H54 (cell line): ENCODE data around the gene TMEM222.

Experiments
- DNase-seq: peaks from one replicate; pipeline ENCODE4 v3.0.0; 2011; ENCODE audit warnings: low spot score, mixed read lengths; ENCODE audit not compliant: insufficient read length
- FAIRE-seq: peaks from 3 replicates; lab custom pipeline; 2011; peaks lifted over from hg19 to GRCh38; lab: Jason Lieb, UNC
- POLR2A ChIP-seq: IDR thresholded peaks from 2 replicates; pipeline ENCODE4 v1.6.1; 2011; ENCODE audit warnings: low read depth, mild to moderate bottlenecking, low read length

Gene TMEM222

DNA sequence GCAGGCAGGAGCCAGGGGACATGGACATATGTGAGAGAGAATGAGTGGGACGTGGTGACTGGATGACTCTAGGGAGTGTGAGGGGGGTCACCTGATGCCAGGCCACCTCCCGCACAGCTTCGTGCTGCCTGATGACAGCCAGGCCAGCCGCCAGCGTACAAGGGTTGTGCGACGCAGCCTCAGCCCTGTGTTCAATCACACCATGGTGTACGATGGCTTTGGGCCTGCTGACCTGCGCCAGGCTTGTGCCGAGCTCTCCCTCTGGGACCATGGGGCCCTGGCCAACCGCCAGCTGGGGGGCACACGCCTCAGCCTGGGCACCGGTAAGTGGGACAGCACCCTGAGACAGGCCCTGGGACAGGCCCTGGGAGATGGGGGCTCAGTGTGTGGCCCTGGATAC lies 31.2 kb downstream of the TMEM222 start:
- no peak for FAIRE-seq
- TF ChIP-seq POLR2A: no peak
- DNase-seq: no peak

DNA sequence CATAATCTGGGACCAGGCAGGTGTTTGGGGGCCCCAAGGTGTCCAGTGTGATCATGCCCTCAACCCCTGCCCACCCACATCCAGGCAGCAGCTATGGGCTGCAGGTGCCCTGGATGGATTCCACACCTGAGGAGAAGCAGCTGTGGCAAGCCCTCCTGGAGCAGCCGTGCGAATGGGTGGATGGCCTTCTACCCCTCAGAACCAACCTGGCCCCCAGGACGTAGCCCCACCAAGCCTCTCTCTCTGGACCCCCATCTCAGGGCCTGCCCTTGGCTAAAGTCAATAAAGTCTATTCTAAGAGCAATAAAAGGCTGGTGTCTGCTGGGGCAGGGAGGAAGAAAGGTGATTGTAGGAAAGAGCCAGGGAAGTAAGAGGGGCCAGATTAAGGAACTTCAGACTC lies 31.7 kb downstream of the TMEM222 start:
- FAIRE-seq (no peak), DNase-seq (no peak)
- no peak for TF ChIP-seq POLR2A

DNA sequence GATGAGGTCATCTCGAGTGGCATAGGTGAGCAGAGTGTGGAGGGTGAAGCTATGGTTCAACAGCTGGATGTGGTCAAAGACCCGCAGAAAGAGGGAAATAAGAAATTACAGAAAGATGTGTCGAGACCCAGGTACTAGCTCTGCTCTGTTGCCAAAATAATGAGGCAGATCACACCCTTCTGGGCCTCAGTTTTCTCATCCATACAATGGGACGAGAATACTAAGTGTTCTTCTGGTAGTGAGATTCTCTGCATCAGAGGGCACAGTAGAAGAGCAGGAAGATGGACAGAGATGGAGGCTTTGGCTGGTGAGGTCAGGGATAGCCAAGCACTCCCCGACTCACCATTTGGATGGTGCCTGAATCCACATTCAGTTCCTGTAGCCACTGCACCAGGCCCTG lies 33.7 kb downstream of the TMEM222 start:
- no peak for DNase-seq
- no peak for TF ChIP-seq POLR2A
- no peak for FAIRE-seq

DNA sequence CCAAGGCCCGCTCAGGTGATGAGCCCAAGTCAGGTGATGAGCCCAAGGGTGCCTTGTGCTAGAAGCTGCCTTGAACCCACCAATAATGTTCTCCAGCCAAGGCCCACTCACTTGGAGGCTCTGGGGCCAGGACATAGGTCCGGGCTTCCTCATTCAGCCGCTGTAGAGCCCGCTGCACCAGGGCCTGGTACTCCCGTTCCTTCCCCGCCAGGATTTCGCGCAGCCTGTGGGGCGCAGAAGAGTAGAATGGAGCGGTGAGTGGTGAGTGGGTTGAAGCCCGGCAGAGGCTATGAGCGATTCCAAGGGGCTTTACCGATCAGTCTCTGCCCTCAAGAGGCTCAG lies 34.3 kb downstream of the TMEM222 start:
- no peak for TF ChIP-seq POLR2A
- FAIRE-seq (no peak), DNase-seq (no peak)

DNA sequence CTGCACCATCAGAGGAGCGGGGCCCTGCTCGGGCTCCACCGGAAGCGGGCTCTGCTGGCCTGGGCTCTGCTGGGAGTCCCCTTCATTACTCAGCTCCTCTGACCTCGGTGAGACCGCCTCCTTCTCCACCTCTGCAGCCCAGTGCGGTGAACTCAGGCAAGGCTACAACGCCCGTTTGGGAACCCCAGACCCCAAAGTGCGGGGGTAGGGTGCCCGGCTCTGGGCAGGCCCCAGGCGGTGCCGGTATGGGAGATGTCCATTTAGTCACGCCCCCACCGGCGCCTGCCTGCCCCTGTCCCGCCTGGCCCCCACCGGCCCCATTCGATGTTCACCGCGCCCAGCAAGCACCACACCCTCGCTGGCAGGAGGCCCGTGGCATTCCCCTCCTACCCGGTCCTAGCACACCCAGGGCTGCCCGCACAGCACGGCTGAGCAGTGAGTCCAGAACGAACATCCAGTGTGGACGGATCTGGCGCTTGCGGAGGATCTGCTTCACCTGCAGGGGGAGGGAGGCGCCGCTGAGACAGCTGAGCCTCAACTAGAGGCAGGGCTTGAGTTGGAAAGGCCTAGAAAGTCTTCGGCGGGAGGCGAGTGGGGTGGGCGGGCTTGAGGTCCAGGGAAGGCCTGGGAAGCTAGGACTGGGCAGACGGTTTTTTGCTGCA lies 34.8 kb downstream of the TMEM222 start:
- DNase-seq: no peak
- no peak for TF ChIP-seq POLR2A
- FAIRE-seq: no peak

DNA sequence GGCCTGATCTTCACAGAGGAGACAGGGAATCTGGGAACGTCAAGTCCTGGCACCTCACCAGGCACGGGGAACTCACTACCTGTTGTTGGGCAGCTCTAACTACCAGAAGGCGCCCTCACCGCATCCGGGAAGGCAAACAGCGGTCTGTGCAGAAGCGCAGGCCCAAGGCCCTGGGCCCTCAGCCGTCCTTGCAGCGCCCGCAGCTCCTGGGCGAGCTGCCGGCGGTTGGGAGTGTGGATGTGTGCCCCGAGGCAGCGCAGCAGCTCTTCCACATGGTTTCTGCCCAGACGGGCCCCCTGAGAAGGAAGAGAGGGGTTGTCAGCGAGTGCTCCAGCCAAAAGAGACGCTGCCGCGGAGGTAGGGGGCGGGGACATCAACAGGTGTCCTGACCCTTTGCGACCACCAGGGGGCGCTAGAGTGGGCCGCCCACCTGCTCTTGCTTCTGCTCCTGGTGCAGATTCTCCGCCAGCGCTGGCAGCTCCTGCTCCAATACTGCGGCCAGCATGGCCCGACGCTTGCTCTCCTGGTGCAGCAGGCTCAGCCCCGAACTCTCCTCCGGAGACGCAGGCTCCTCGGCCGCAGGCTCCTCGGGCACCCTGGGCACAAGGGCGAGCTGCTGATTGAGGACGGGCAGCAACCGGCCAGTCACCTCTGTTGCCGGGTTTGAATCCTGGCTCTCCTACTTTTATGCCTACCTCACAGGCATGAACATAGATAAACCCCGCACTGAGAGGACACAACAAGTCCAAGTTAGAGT lies 35.5 kb downstream of the TMEM222 start:
- TF ChIP-seq POLR2A: no peak
- FAIRE-seq (no peak), DNase-seq (peak; percentile 68)

DNA sequence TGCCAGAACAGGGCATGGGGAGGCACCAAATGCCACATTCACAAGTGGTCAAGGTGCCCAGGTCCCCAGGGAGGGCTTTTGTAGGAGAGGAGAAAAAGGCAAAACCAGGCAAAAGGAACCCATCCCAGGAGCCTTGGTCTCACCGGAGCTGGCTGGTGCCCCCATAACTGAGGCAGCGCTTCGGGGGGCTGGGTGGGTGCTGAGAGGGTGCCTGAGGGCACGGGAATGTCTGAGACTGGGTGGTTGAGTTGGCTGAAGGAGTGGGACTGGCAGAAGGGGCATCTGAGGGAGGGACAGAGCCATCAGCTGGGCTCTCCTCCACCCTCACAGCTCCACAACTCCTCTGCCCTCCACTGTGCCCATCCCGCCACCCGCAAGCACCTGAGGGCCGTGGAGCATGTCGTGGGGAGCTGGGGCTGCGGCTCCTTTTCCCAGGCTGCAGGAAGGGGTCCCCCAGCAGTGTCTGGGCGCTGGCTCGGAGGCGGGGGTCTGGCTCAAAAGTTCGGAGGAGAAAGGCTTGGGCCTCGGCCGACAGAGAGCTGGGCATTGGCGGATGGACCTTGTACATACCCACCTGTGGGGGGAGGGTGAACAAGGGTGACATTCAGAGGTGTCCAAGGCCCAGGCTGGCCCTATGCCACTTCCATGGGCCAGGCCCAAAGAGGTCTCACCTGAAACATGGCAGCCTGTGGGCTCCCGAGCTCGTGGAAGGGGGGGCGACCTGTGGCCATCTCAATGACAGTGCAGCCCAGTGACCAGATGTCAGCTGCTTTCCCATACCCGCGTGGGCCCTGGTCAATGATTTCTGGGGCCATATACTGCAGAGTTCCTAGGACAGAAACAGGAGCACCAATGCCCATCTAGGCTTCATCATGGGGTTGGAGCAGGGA lies 36.3 kb downstream of the TMEM222 start:
- FAIRE-seq (no peak), DNase-seq (no peak)
- no peak for TF ChIP-seq POLR2A

DNA sequence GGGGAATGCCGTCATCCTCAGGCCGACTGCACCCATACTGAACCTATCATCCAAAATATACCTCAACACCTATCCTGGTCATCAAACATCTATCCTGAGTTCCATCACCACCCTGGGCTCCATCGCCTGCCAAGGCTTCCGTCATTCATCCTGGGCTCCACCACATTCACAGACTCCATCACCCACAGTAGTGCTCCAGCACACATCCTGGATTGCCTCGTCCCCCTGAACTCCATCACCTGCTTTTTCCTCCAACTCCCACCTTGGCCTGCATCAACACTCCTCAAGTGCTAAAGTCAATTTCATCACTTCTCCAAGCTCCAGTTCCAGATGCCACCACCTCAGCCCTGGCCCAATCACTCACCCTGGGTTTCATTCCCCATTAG lies 37.0 kb downstream of the TMEM222 start:
- DNase-seq (no peak), FAIRE-seq (no peak)
- TF ChIP-seq POLR2A: no peak

DNA sequence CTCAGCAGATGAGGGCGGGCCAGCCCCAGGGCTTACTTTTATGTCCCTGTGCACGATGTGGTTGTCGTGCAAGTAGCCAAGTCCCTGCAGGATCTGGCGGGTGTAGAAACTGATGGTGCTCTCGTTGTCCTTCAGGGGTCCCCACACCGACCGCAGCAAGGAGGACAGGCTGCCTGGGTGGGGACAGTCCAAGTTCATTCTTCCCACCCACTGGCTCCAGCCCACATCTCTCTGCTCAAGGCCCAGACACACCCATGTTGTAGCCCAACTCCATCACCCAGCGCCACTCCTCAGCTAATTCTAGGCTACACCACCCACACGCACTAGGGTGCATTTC lies 37.8 kb downstream of the TMEM222 start:
- DNase-seq (no peak), FAIRE-seq (no peak)
- TF ChIP-seq POLR2A: no peak

DNA sequence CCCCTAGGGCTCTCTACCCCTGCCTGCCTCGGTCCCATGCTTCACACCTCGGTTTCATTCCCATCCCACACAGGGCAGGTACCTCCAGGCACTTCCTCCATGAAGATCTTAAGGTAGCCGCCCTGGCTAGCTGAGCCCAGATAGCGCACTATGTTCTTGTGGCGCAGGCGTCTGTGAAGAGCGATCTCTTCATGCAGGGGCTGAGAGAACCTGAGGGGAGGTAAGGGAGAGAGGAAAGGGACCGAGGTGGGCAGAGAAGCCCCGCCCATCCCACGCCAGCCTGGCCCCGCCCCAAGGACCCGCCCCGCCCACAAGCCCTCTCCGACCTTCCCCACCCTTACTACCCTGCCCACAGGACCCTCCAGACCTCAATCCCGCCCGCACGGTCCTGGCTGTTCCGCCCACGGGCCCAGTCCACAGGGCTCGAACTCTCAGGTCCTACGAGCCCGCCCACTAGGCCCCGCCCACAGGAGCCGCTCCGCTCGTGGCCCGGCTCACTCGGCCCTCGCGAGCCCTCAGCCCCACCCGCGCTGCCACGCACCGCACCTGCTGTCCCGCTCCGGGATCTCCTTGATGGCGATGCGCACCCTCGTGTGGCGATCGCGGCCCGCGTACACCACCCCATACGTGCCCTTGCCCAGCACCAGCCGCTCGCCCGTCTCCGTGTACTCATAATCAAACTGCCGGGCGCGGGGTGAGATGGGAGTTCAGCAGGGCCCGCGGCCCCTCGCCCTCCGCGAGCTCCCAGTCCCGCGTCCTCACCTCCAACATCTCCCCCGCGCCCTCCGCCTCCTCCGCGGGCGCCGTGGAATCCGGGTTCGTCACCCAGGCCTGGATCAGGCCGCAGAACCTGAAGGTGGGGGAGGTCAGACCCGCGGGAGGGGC lies 38.4 kb downstream of the TMEM222 start:
- FAIRE-seq (no peak), DNase-seq (no peak)
- TF ChIP-seq POLR2A: no peak

DNA sequence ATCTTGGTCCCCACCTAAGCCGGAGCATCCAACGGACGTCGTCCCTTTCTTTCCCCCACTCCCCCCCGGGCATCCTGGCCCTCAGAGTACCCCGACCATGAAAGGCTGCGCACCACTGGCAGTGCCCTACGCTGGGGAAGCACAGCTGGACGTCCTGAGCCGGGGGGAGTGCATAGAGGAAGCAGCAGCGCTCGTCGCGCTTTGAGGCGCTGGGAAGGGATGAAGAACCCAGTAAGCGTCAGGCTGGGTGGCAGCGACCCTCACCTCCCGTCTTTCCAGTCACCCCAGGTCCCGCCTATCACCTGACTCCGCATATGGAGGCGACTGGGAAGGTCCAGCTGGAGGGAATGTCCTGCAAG lies 39.1 kb downstream of the TMEM222 start:
- FAIRE-seq (no peak), DNase-seq (no peak)
- TF ChIP-seq POLR2A: no peak

DNA sequence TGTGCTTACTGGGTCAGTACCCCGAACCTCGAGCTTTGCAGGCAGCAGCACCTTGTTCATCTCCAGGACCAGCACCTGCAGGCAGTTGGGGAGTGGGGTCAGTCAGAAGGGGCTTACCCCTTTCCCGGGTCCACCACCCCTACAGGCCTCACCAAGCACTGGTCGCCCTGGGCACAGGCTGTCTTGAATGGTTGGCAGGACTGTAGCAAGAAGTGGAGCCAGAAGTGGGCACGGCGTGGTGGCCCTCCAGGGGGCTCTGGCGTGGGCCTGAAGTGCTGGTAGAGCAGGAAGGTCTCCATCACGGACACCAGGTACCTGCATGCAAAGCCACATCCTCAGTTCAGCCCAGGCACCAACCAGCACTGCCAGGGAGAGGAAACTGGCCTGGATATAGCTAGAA lies 39.6 kb downstream of the TMEM222 start:
- TF ChIP-seq POLR2A: no peak
- DNase-seq (no peak), FAIRE-seq (no peak)
